ENCODE data around the gene TCEAL6.
"Not testable (repeated sequence)": the region's sequence is repeated elsewhere in the genome, so short reads cannot be mapped to it uniquely, and the experiment has no call there.

Gene TCEAL6

GRCh38 chrX:102129473-102129872 is 12.8 kb downstream of the TCEAL6 start:
- no peak overlapping the region for H3K4me3 ChIP-seq
- DNase-seq (ENCODE audit: low spot score) = no peak
- H3K27ac ChIP-seq = no peak overlapping the region
- TF ChIP-seq, protein P1, sequence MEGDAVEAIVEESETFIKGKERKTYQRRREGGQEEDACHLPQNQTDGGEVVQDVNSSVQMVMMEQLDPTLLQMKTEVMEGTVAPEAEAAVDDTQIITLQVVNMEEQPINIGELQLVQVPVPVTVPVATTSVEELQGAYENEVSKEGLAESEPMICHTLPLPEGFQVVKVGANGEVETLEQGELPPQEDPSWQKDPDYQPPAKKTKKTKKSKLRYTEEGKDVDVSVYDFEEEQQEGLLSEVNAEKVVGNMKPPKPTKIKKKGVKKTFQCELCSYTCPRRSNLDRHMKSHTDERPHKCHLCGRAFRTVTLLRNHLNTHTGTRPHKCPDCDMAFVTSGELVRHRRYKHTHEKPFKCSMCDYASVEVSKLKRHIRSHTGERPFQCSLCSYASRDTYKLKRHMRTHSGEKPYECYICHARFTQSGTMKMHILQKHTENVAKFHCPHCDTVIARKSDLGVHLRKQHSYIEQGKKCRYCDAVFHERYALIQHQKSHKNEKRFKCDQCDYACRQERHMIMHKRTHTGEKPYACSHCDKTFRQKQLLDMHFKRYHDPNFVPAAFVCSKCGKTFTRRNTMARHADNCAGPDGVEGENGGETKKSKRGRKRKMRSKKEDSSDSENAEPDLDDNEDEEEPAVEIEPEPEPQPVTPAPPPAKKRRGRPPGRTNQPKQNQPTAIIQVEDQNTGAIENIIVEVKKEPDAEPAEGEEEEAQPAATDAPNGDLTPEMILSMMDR (IDR thresholded peaks at IDR 0.05) = no peak

DNA sequence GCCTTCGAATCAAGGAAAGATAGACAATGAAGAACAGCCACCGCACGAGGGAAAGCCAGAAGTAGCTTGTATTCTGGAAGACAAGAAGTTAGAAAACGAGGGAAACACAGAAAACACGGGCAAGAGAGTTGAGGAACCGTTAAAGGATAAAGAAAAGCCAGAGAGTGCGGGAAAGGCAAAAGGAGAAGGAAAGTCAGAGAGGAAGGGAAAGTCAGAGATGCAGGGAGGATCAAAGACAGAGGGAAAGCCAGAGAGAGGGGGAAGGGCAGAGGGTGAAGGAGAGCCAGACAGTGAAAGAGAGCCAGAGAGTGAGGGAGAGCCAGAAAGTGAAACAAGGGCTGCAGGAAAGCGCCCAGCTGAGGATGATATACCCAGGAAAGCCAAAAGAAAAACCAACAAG is 15.4 kb downstream of the TCEAL6 start:
- Histone ChIP-seq H3K27ac (no peak overlapping the region), H3K4me3 (no peak overlapping the region)
- TF ChIP-seq, protein P1 (IDR thresholded peaks at IDR 0.05) = no peak
- no peak for DNase-seq (ENCODE audit: low spot score)

- Histone ChIP-seq H3K27ac (peak overlapping the region; percentile 37 to 68), H3K4me3 (peak overlapping the region; percentile 64)
- not testable (repeated sequence) for DNase-seq (ENCODE audit: low spot score)
Observed at GRCh38 chrX:102126080-102126818, 16.0 kb downstream of the TCEAL6 start.

- not testable (repeated sequence) for DNase-seq (ENCODE audit: low spot score)
- peak within 1 kb of the TSS; percentile 64 for H3K4me3 ChIP-seq
Observed at GRCh38 chrX:102125436-102125835, 16.8 kb downstream of the TCEAL6 start, which contains the start of gene TCEAL2. Gene TCEAL2, plus strand, starts transcription at chrX:102125679. Its CDS starts 1,152 bp downstream, at chrX:102126831.

GRCh38 chrX:102125014-102125413 is 17.3 kb downstream of the TCEAL6 start:
- DNase-seq (ENCODE audit: low spot score) = not testable (repeated sequence)
- Histone ChIP-seq H3K27ac (peak overlapping the region in 1 of 2 donors; percentile 68), H3K4me3 (peak overlapping the region; percentile 64)

More at GRCh38 chrX:102125436-102125835, 16.8 kb downstream of the TCEAL6 start, which contains the start of gene TCEAL2:
- peak within 1 kb of the TSS; percentile 37 to 68 for H3K27ac ChIP-seq

GRCh38 chrX:102115748-102116147 is 26.5 kb downstream of the TCEAL6 start:
- no peak overlapping the region for H3K27ac ChIP-seq
- no peak overlapping the region for H3K4me3 ChIP-seq
- TF ChIP-seq, protein P1 (IDR thresholded peaks at IDR 0.05) = no peak
- DNase-seq (ENCODE audit: low spot score) = no peak

DNA sequence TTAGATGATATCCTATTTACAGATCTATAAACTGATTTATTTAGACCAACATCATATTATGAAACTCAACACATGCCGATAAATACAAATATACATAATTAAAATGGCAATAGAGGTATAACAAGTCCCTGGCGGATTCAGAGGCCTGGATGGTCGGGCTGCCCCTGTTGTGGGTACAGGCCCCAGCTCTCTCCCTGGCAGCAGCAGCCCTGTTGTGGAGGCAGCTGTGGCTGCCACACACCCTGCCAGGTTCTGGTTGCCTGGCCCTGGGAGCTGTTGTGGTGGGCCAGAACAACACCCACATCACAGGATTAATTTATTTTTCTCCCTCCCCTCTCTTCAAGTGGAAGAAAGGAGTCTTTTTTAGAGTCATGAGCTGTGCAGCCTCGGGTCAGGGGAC is 28.9 kb downstream of the TCEAL6 start:
- TF ChIP-seq, protein P1 (IDR thresholded peaks at IDR 0.05) = no peak
- Histone ChIP-seq H3K4me3 (no peak overlapping the region), H3K27ac (no peak overlapping the region)
- no peak for DNase-seq (ENCODE audit: low spot score)
